DMS53 treated with DMSO at 0.1 percent for 48 hours (cell line): Measurements from ENCODE around the gene DNAJC24.

Experiments used
- DNase-seq: peaks from one replicate; lab custom pipeline; 2025; ENCODE audit not compliant: unreplicated experiment; lab: John Stamatoyannopoulos, UW

DNAJC24 gene

GRCh38 chr11:31480930-31481329, 111.3 kb downstream of the DNAJC24 start:
- DNase-seq: no peak
